Measurements from ENCODE around the gene FGFRL1. TPM values are rescaled to one million over a fixed set of nuclear protein-coding genes. Genes with fewer than 3 reads are reported as not detected.
A peak's percentile ranks its signal among the peaks of the same experiment; 100 is the strongest.

FGFRL1 gene
- total RNA-seq, 1 donor = 43.1 TPM

DNA sequence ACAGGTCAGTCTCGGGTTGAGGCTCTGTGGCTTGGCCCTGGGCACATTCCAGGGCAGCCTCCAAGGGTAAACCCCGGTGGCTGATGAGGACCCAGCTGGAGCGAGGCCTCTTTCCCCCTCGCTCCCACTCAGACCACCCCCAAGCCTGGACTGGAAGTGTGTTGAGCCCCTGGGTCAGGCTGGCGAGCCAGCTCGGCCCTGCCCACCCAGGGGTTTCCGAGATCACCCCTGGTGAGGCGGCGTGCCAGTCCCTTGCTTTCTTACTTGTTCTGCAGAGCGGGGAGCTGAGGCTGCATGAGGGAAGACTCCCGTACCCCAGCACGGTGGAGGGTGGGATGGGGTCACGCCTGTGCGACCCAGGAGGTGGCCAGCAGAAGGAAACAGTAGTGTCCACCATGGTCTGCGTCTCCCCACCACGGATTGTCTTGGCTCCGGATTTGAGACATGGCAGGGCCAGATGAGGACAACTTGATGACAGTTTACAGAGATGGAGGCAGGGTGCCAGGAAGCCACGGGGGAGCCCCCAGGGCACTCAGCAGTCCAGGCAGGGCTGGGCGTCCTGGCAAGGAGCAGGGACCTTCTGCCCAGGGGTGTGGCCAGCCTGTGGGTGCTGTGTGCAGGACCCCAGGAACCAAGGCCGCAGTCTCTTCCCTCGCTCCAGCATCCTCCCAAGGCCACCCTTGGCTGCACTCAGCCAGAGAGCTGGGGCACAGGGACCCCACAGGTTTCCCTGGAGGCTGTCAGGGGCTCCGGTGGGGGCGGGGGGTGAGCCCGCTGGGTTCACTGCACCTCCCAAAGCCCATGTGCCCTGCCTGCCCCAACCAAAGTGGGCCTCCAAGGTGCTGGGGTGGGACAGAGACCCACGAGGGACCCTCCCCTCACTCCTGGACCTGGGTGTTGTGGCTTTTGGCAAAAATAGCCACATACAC lies 6.6 kb upstream of the FGFRL1 start:
- no peak for DNase-seq (ENCODE audit: low read depth in 2 of 3, low spot score in 2 of 3)

DNA sequence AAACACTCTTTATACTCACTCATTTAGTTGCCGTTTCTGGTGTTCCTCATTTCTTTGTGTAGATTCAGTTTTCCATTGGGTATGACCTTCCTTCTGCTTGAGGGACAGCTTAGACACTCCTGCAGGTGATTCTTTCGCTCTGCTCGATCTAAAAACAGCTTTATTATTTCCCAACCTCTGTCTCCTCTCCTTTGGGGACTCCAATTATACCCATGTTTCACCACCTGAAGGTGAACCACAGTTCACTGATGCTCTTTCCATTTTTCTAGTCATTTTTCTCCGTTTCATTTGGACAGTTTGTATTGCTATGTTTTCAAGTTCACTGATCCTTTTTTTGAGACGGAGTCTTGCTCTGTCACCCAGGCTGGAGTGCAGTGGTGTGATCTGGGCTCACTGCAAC lies 4.6 kb upstream of the FGFRL1 start:
- DNase-seq (ENCODE audit: low read depth in 2 of 3, low spot score in 2 of 3) = no peak

DNA sequence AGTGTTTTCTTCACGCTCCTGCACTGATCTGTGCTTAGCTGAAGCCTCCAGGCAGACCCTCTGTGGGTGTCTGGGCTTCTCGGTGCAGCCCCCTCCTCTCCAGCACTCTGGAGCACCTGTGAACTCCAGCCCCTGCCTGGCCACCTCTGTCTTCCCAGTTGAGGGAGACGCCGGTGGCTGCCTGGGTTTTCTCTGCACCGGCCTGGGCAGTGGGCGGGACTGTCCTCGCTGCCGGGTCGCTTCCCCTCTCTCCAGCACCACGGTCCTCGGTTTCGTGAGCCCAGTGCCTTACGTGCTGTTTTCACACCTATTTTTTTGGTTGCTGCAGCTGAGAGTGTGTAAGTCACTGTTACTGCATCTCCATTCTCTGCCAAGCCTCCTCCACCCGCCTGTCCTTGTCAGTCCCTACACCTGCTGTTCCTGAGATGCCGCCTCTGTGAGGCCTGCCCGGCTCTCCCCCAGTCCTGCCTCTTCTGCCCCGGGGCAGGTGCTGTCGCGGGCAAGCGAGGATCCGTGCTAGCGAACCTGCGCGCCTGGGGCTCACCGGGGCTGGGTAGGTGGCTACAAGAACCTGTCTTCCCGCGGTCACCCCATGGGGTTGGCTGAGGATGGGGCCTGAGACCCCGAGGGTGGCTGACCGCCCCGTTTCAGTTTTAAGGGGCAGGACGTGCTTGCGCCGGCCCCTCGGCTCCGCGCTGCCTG lies 2.4 kb upstream of the FGFRL1 start:
- peak; percentile 21 to 31 (median 22) for DNase-seq (ENCODE audit: low read depth in 2 of 3, low spot score in 2 of 3)

DNA sequence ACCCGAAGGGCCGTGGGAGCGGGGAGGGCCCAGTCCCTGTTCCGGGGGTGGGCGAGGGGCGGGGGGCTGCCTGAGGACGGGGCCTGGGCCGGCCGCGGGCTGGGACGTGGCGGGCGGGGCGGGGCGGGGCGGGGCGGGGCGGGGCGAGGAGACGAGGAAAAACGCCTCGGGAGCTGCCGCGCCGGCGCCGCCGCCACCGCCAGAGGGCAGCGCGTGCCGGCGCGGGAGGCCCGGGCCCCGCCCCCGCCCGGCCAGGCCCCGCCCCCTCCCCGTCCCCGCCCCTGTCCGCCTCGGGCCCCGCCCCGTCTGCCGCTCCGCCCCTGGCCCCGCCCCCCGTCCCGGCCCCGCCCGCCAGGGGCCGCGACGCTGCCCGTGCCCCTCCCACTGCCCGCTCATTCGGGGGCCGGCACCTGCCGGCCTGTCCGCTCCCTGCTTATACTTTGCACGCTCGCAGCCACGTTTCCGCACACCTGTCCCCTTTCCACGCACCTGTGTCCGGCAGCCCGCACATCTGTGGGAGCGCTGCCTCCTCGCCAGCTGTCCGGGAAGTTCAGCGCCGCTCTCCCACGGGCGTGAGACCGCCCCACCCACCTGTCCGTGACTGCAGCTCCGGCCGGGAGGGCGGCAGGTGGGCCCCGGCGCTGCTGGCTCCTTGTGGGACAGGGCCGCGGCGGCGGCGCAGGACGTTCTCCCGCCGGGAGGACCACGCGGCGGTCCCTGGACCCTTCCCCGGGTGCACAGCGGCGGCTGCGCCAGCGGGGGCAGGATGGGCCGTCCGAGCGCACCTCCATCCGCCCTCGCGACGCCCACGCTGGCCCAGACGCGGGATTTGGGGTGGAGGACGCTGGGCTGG lies 1.7 kb upstream of the FGFRL1 start:
- peak; percentile 56 to 62 (median 60) for DNase-seq (ENCODE audit: low read depth in 2 of 3, low spot score in 2 of 3)

DNA sequence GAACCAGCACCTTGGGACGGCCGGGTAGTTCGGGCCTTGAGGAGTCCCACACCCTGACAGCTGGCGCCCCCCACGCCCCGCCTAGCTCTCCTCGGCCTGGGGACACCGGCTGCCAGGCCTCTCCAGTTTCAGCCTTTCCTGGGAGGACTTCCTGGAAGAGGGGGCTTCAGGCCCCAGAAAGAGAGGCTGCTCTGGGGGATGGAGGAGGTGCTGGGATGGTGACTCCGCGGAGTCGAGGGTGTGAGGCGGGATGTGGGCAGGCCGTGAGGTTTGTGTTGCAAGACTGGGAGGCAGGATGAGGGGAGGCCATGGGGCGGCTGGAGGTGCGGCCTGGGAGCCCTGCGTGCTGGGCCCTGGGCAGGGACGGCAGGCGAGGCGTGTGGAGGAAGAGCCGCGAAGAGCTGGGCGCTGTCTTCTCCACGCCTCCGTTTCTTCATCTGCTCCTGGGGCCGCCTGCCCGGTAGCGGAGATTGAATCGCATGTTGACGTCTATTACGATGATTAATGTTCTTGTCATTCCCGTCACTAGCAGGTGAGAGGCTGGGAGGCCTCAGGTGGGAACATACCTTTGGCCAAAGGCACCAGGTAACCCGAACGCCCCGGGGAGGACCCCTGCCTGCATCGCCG lies 918 bp upstream of the FGFRL1 start:
- DNase-seq (ENCODE audit: low read depth in 2 of 3, low spot score in 2 of 3) = peak; percentile 49 to 69 (median 53)

DNA sequence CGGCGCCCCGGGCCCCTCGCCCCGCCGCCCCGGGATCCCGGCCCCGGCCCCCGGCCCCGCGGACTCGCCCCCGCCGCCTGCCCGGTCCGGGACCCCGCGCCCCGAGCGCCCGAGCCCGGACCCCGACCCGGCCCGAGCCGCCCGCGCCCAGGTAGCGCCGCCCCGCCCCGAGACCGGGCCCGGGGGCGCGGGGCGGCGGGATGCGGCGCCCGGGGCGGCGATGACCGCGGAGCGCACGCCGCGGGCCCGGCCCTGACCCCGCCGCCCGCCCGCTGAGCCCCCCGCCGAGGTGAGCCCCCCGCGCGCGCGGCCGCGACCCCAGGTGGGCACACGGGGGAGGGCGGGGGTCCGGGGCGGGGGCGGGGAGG lies 224 bp downstream of the FGFRL1 start:
- no peak for DNase-seq (ENCODE audit: low read depth in 2 of 3, low spot score in 2 of 3)

DNA sequence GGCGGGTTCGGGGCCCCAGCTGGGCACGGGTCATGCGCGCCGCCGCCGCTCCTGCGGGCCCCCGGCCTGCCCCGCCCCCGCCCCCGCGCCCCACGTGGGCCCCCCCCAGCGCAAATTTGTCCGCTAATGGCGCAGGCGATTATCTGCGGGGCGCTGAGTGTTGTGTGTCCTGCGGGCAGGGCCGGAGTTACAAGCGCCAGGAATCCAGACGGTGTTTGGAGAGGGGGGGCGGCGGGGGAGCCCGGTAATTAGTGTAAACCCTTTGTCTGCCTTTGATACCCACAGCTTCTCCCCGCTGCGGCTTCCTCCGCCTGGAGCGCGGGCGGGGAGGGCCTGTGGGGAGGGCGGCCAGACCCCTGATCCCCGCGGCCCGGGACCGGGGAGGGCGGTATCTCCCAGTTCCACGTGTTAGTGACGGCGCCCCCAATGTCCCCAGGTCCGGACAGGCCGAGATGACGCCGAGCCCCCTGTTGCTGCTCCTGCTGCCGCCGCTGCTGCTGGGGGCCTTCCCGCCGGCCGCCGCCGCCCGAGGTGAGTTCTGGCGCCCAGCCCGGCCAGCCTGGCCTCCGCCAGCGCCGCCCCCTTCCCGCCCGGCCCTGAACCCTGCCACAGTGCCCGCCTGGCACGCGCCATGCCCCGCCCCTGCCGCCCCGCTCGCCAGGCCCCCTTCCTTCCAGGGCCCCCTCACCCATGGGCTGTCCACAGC lies 761 bp downstream of the FGFRL1 start:
- peak in 2 of 3 donors; percentile 43 to 47 for DNase-seq (ENCODE audit: low read depth in 2 of 3, low spot score in 2 of 3)

DNA sequence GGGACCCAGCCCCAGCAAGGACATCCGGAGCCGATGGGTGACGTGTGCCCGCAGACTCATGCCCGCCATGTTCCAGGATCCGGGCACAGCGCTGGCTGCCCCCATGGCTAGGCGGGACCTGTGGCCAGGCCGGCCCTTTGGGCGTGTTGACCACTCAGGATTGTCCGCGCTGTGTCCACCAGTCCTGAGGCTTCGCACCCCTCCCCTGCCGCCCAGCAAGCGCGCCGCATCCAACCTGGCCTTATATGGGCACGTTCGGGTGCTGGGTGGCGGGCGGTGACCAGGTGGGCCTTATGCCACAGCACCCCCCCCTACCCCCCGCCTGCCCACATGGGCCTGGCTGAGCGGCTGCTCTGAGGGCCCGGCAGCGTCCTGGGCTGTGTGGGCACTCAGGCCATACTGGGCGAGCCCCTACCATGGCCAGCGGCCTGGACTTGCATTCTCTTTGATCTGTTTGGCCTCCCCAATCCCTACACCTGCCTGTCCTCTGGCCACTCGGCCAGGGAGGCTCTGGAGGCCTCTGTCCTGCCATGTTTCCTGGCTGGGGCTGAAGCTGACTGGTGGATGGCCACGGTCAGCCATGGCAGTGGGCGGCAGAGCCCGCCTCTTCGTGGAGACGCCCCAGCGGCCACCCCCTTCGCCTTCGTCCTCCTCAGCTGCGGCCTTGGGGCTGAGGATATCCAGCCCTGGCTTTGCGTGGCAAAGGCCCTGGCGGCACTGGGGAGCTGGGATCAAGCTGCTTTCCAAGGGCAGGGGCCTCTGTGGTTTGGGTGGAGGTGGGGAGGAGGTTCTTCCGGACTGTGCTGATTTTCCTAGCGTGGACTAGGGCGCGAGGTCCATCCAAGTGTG lies 2.0 kb downstream of the FGFRL1 start:
- DNase-seq (ENCODE audit: low read depth in 2 of 3, low spot score in 2 of 3) = no peak

DNA sequence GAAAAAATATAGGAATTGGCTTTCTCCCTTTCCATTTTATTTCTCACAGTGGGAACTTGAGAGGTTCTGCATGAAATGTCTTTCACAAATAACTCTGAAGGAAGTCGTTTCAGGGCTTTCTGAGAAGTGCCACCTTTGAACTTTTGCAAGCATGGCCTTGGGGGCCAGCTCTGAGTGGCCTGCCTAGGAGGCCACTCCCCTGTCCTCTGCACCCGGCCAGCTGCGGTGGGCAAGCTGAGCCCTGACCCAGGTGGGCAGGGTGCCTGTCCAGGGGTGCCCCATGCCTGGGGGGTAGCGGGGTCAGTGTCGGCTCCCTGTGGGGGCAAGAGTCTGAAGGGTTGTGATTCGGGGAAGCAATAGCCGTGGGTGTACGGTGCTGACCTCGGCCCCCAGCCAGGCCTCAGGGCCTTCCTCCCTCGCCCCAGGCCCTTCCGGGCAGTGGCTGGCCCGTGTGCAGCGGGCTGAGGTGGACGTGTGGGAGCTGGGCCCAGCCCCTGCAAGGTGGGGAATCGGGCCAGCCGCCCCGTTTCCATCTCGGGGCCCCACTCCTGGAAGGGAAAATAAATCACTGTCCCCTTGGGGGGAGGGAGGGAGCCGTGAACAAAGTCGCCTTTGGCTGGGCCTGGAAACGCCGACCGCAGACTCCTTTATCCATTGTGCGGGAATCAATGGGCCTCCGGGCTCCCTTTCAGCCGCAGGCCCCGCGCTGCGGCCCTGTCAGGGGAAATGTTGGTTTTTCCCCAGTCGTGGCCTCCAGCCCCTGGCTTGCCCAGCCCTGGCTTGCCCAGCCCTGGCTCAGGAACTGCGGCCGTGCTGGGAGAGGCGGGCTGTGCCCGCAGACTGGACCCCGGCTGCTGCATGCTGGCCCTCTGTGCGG lies 3.1 kb downstream of the FGFRL1 start:
- no peak for DNase-seq (ENCODE audit: low read depth in 2 of 3, low spot score in 2 of 3)

DNA sequence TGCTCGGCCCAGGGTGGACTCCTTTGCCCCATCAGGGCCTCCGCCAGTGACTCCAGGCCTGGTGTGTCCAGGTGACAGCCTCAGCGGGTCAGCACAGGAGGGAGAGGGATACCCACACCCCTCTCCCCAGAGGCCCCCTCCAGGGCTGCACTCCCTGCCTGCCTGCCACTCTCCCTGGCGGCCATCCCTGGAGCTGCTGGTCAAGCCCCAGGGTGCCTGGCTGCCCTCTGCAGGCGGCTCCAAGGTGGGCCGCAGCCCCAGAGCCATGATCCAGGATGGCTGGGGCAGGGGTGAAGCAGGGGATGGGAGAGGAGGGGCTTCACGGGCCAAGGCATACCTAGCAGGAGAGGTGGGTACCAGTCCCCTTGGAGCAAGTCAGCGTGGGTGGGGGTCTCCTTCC lies 3.8 kb downstream of the FGFRL1 start:
- no peak for DNase-seq (ENCODE audit: low read depth in 2 of 3, low spot score in 2 of 3)

DNA sequence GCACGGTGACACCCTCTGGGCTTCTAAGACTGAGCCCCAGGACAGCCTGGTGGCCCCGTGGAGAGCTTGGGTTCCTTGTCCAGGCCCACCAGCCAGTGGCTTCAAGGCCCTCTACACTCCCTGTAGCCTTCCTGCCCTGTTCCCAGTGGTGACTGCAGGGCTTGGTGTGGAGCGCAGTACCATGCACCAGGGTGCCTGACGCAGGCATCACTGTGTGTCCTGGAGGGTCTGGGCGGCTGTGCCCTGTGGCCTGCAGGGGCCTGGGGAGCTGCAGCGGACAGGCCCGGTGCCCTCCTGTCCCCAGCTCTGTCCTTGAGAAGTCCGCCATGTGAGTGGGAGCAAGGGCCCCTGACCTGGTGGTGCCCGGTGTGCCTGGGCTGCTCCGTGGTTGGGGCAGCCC lies 4.3 kb downstream of the FGFRL1 start:
- DNase-seq (ENCODE audit: low read depth in 2 of 3, low spot score in 2 of 3) = no peak

DNA sequence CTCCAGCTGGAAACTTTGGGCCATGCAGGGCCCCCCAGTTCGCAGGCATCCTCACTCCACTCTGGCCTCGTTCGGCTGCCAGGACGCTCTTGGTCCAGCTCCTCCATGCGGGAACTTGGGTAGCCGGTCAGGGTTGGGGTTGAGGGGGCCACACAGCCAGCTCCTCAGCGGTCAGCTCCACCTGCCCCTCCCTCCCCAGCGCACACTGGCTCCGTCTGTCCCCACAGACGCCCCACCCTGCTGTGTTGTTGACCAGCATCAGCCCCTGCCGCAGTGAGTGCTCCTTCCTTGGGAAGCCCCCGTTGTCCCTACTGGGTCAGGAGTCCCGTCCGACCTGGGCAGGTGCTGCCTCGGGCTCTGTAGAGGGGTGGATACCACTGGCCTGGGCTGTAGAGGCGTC lies 5.8 kb downstream of the FGFRL1 start:
- no peak for DNase-seq (ENCODE audit: low read depth in 2 of 3, low spot score in 2 of 3)

DNA sequence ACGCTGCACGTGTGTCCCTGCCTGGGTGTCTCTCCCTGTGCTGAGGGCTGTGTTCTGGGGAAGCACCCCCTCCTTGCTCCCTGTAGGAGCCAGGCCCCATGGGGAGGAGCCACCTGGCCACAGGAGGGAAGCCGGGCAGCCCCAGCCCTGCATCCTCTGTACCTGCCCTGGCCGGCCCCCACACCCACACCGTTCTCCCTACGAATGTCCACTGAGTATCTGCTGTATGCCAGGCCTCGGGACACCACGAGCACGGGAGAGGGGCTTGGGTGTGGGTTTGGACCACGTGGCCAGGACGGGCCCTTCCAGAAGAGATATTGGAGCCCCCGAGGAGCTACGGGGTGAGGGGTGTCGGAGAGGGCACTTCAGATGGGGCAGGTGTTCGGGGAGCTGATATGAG lies 6.3 kb downstream of the FGFRL1 start:
- no peak for DNase-seq (ENCODE audit: low read depth in 2 of 3, low spot score in 2 of 3)

DNA sequence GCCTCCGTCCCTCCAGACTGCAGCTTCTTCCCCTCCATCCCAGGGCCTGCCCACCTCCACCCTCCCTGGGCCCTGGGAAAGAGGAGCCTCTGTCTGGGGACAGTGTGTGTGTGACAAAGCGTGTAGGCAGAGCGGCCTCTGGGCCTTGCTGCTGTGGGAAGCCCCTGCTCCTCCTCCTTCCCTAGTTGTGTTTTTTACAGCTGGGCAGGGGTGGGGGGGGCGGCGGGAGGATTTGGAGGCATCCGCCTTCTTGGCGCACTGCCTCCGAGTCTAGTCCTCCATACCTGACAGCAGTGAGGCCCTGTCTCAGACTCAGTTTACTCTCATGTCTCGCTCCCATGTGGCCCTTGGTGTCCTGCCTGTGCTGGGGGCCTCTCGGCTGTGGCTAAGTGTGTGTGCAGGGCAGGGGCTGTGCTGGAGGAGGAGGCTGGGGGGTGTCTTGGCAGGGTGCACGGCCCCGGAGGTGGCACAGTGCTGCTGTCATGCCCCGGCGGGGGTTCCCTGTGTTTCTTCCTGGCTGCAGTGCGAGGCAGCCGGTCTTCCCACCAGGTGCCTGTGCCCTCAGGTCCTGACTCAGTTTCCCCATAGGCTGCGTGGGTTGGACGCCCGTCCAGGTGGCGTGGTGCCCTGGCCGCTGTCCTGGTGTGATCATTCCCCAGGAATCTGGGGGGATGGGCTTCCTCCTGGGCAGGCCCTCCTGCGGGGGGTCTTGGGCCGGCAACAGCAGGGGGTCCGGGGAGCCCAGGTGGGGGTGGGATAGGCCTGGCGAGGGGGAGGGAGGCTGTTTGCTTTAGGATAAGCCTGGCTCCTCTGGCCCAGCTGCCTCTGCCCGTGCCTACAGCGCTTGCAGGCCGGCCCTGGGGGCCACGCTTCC lies 7.0 kb downstream of the FGFRL1 start:
- no peak for DNase-seq (ENCODE audit: low read depth in 2 of 3, low spot score in 2 of 3)

DNA sequence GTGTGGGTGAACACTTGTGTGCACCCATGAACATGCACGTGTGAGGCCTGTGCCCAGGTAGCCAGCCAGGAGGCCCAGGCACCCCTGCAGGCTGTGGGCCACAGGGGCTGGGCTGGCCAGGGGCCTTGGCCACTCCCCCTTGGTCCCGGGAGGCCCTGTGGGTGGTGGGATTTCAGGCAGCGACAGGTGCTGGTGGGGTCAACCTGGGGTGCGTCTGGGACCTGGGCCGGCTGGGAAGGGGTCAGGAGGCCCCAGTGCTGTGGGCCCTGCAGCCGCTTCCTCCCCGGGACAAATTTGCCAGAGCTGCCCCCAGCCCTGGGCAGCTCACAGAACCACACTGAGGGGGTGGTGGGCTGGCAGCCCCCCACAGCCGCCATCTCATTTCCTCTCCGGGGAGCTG lies 7.9 kb downstream of the FGFRL1 start:
- no peak for DNase-seq (ENCODE audit: low read depth in 2 of 3, low spot score in 2 of 3)

DNA sequence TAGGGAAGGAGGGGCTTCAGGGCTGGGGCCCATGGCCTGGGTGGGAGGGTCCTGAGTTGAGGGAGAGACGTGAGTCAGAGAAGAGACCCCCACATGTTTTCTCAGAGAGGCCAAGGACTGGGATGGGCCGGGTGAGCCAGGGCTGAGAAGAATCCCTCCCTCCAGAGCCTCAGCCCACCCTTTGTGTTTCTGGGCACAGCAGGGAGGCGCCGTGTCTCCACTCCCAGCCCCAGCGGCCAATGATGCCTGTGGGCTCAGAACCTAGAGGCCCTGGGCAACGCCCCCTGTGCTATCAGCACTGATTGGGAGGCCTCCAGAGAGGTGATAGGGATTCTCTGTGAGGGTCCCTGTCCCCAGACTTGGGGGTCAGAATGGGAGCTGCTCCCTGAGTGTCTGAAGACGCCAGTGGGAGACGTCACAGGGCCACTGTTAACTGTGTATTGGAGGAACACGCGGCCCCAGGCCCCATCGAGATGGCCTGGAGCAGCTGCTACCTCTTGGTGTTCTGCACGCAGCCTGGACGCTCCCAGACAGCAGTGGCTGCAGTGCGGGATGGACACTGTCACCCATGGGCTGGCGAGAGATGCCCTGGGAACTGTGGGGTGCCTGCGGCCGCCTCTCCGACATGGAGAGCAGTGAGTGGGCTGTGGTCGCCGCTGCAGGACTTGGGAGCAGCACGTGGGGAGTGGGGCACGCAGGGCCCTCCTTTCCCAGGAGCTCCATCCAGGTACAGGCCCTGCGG lies 8.5 kb downstream of the FGFRL1 start:
- DNase-seq (ENCODE audit: low read depth in 2 of 3, low spot score in 2 of 3) = no peak
